HEK293 (cell line): Measurements from ENCODE around the gene CAB39.

Experiments
- CTCF ChIP-seq: fragments of 450-650 bp; formaldehyde crosslinking; IDR thresholded peaks from 2 replicates; pipeline ENCODE4 v1.5.1; 2016; ENCODE audit warnings: missing biosample characterization, missing genetic modification characterization
- ELK4 ChIP-seq: IDR thresholded peaks from 2 replicates; pipeline ENCODE4 v1.6.1; 2011; ENCODE audit warnings: mild to moderate bottlenecking, low read depth, low read length, borderline replicate concordance
- PRDM1 ChIP-seq: fragments of 450-650 bp; formaldehyde crosslinking; IDR thresholded peaks from 2 replicates; pipeline ENCODE4; 2016; ENCODE audit warnings: missing biosample characterization, missing genetic modification characterization
- SP3 ChIP-seq: fragments of 450-650 bp; formaldehyde crosslinking; IDR thresholded peaks from 2 replicates; pipeline ENCODE4 v1.5.1; 2016; ENCODE audit warnings: missing biosample characterization, missing genetic modification characterization
- ZBTB20 ChIP-seq: fragments of 450-650 bp; formaldehyde crosslinking; IDR thresholded peaks from 2 replicates; pipeline ENCODE4 v1.5.1; 2016; ENCODE audit warnings: missing biosample characterization, missing genetic modification characterization
- ZNF157 ChIP-seq: fragments of 450-650 bp; formaldehyde crosslinking; IDR thresholded peaks from 2 replicates; pipeline ENCODE4 v1.5.1; 2016; ENCODE audit warnings: missing biosample characterization, missing genetic modification characterization
- ZNF221 ChIP-seq: fragments of 450-650 bp; formaldehyde crosslinking; IDR thresholded peaks from 2 replicates; pipeline ENCODE4 v1.5.1; 2017; ENCODE audit warnings: missing biosample characterization, missing genetic modification characterization, borderline replicate concordance
- ZNF239 ChIP-seq: fragments of 450-650 bp; formaldehyde crosslinking; IDR thresholded peaks from 2 replicates; pipeline ENCODE4 v1.5.1; 2016; ENCODE audit warnings: missing biosample characterization, missing genetic modification characterization
- ZNF311 ChIP-seq: fragments of 450-650 bp; formaldehyde crosslinking; IDR thresholded peaks from 2 replicates; pipeline ENCODE4 v1.5.1; 2017; ENCODE audit warnings: missing biosample characterization, missing genetic modification characterization, borderline replicate concordance
- ZNF366 ChIP-seq: fragments of 450-650 bp; formaldehyde crosslinking; conservative IDR thresholded peaks from 2 replicates; pipeline ENCODE4 v1.5.1; 2016; ENCODE audit warnings: missing biosample characterization, missing genetic modification characterization
- ZNF398 ChIP-seq: fragments of 450-650 bp; formaldehyde crosslinking; IDR thresholded peaks from 2 replicates; pipeline ENCODE4 v1.5.1; 2017; ENCODE audit warnings: missing biosample characterization, missing genetic modification characterization
- ZNF510 ChIP-seq: fragments of 450-650 bp; formaldehyde crosslinking; IDR thresholded peaks from 2 replicates; pipeline ENCODE4 v1.5.1; 2018; ENCODE audit warnings: mild to moderate bottlenecking, missing genetic modification characterization, missing biosample characterization; ENCODE audit not compliant: insufficient replicate concordance
- ZNF707 ChIP-seq: fragments of 450-650 bp; formaldehyde crosslinking; IDR thresholded peaks from 2 replicates; pipeline ENCODE4 v1.5.1; 2016; ENCODE audit warnings: missing biosample characterization, missing genetic modification characterization
- ZNF830 ChIP-seq: fragments of 450-650 bp; IDR thresholded peaks from 2 replicates; pipeline ENCODE4 v1.5.0; 2018; ENCODE audit warnings: missing biosample characterization, missing genetic modification characterization, low read depth, mild to moderate bottlenecking, moderate library complexity

GRCh38 chr2:230864122-230864604 lies 151.5 kb downstream of the CAB39 start:
- no peak for TF ChIP-seq ZNF311
- no peak for TF ChIP-seq ELK4
- TF ChIP-seq ZNF510 (tag by site-specific recombination), result no peak
- no peak for TF ChIP-seq CTCF
- TF ChIP-seq SP3 (tag by site-specific recombination), result no peak
- TF ChIP-seq ZNF707 (tag by site-specific recombination), result no peak
- TF ChIP-seq ZNF221 (tag by site-specific recombination), result no peak
- TF ChIP-seq ZBTB20 (tag by site-specific recombination), result no peak
- TF ChIP-seq ZNF366 (tag by site-specific recombination), result no peak
- TF ChIP-seq ZNF830 (tag by site-specific recombination), result no peak
- no peak for TF ChIP-seq PRDM1 (tag by site-specific recombination)
- TF ChIP-seq ZNF157 (tag by site-specific recombination), result no peak
- TF ChIP-seq ZNF239, result no peak
- no peak for TF ChIP-seq ZNF398 (tag by site-specific recombination)
